HG03135 (cell line): ENCODE results near the gene RAB15.

ENCODE experiments used
- ATAC-seq: cut with Tn5 transposase; IDR thresholded peaks from one replicate; pipeline ENCODE4 v1.9.1; 2021; ENCODE audit warnings: mild to moderate bottlenecking, moderate library complexity; ENCODE audit not compliant: unreplicated experiment

The RAB15 gene

GRCh38 chr14:64990939-64991338 lies 18.8 kb upstream of the RAB15 start:
- ATAC-seq: no peak

GRCh38 chr14:64990296-64990695 lies 18.2 kb upstream of the RAB15 start:
- ATAC-seq: no peak

- ATAC-seq: no peak
Measured at GRCh38 chr14:64987438-64987767, 15.3 kb upstream of the RAB15 start.

- ATAC-seq: peak; percentile 89
Measured at GRCh38 chr14:64986648-64987437, 14.7 kb upstream of the RAB15 start, which contains the start of gene FNTB. TSS of gene FNTB (plus strand) at chr14:64986895. CDS start at chr14:64986954, 59 bp downstream.

- no peak for ATAC-seq
Measured at GRCh38 chr14:64983439-64984310, 11.5 kb upstream of the RAB15 start.

- ATAC-seq: no peak
Measured at GRCh38 chr14:64979336-64980074, 7.4 kb upstream of the RAB15 start.

GRCh38 chr14:64974563-64974962 lies 2.4 kb upstream of the RAB15 start:
- ATAC-seq: no peak

- ATAC-seq: no peak
Measured at GRCh38 chr14:64973826-64974225, 1.7 kb upstream of the RAB15 start.

GRCh38 chr14:64973026-64973442 lies 898 bp upstream of the RAB15 start:
- no peak for ATAC-seq

GRCh38 chr14:64971491-64971942 lies 619 bp downstream of the RAB15 start:
- ATAC-seq: no peak

GRCh38 chr14:64970776-64971477 lies 1.2 kb downstream of the RAB15 start:
- no peak for ATAC-seq

- ATAC-seq: no peak
Measured at GRCh38 chr14:64970041-64970440, 2.1 kb downstream of the RAB15 start.

- ATAC-seq: no peak
Measured at GRCh38 chr14:64968651-64969050, 3.5 kb downstream of the RAB15 start.

- no peak for ATAC-seq
Measured at GRCh38 chr14:64968167-64968566, 4.0 kb downstream of the RAB15 start.

- ATAC-seq: no peak
Measured at GRCh38 chr14:64966976-64967375, 5.2 kb downstream of the RAB15 start.

GRCh38 chr14:64965356-64966000 lies 6.7 kb downstream of the RAB15 start:
- no peak for ATAC-seq

GRCh38 chr14:64963611-64964010 lies 8.5 kb downstream of the RAB15 start:
- ATAC-seq: no peak

- no peak for ATAC-seq
Measured at GRCh38 chr14:64960762-64961276, 11.3 kb downstream of the RAB15 start.

GRCh38 chr14:64958743-64959142 lies 13.4 kb downstream of the RAB15 start:
- no peak for ATAC-seq

- no peak for ATAC-seq
Measured at GRCh38 chr14:64958201-64958600, 13.9 kb downstream of the RAB15 start.
